Prostate gland (tissue), 2 donors: ENCODE data around the gene JAKMIP1.

Experiments used
- POLR2A ChIP-seq: fragments of 450-650 bp; IDR thresholded peaks from one replicate; pipeline ENCODE4 v1.6.1; 2016; ENCODE audit warnings: antibody characterized with exemption, mild to moderate bottlenecking
- POLR2AphosphoS5 ChIP-seq: sonication (generic); formaldehyde crosslinking; IDR thresholded peaks from one replicate; pipeline ENCODE4 v1.6.1; 2017; ENCODE audit warnings: antibody characterized with exemption
- TF ChIP-seq, protein P1 (sequence below), 4 experiments: fragments of 200-600 bp in 2 of 4; fragments of 450-650 bp in 2 of 4; sonication (generic) in 2 of 4; IDR thresholded peaks; 1 replicate in 3 of 4; 2 replicates in 1 of 4; pipeline ENCODE4 v1.5.1; 2016 to 2019; ENCODE audit warnings: antibody characterized with exemption in 4 of 4, mild to moderate bottlenecking in 2 of 4, moderate library complexity in 2 of 4

DNA sequence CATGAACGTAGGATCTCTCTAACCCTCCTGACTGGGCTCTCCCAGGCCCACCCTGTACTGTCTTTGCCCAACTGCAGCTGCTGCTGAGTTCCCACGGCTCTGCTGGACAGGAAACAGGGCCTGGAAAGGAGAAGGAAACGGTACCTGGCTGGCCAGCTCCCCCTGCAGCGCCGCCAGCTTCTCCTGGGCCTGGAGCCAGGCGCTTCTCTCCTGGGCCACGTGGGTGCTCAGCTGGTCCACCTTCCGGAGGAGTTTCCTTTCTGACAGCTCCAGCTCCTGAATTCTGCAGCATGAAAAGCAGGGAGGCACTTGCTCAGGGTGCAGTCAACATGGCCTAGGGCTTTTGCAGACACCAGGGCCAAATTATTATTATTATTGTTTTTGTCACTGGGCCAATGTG lies 188.7 kb downstream of the JAKMIP1 start:
- TF ChIP-seq, protein P1, sequence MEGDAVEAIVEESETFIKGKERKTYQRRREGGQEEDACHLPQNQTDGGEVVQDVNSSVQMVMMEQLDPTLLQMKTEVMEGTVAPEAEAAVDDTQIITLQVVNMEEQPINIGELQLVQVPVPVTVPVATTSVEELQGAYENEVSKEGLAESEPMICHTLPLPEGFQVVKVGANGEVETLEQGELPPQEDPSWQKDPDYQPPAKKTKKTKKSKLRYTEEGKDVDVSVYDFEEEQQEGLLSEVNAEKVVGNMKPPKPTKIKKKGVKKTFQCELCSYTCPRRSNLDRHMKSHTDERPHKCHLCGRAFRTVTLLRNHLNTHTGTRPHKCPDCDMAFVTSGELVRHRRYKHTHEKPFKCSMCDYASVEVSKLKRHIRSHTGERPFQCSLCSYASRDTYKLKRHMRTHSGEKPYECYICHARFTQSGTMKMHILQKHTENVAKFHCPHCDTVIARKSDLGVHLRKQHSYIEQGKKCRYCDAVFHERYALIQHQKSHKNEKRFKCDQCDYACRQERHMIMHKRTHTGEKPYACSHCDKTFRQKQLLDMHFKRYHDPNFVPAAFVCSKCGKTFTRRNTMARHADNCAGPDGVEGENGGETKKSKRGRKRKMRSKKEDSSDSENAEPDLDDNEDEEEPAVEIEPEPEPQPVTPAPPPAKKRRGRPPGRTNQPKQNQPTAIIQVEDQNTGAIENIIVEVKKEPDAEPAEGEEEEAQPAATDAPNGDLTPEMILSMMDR (IDR thresholded peaks at IDR 0.05) = no peak
- TF ChIP-seq POLR2AphosphoS5 (peak; percentile 61), POLR2A (no peak)
